ENCODE results near the gene TFIP11.
"Not testable (repeated sequence)": the region's sequence is repeated elsewhere in the genome, so short reads cannot be mapped to it uniquely, and the experiment has no call there.

Gene TFIP11

DNA sequence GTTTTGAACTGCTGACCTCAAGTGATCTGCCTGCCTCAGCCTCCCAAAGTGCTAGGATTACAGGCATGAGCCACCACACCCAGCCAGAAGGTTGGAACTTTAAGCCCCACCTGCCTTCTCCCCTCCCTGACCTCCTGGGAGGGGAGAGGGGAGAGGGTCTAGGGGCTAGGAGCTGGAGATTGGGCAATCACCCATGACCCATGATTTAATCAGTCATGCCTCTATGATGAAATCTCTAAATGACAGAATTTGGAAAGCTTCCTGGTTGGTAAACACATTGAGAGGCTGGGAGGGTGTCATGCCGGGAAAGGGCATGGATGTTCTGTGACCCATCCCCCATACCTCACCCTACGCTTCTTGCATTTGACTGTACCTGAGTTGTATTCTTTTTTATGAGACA lies 17.1 kb upstream of the TFIP11 start:
- TF ChIP-seq, protein P1, sequence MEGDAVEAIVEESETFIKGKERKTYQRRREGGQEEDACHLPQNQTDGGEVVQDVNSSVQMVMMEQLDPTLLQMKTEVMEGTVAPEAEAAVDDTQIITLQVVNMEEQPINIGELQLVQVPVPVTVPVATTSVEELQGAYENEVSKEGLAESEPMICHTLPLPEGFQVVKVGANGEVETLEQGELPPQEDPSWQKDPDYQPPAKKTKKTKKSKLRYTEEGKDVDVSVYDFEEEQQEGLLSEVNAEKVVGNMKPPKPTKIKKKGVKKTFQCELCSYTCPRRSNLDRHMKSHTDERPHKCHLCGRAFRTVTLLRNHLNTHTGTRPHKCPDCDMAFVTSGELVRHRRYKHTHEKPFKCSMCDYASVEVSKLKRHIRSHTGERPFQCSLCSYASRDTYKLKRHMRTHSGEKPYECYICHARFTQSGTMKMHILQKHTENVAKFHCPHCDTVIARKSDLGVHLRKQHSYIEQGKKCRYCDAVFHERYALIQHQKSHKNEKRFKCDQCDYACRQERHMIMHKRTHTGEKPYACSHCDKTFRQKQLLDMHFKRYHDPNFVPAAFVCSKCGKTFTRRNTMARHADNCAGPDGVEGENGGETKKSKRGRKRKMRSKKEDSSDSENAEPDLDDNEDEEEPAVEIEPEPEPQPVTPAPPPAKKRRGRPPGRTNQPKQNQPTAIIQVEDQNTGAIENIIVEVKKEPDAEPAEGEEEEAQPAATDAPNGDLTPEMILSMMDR (IDR thresholded peaks at IDR 0.05; ENCODE audit: extremely low read depth, missing control alignments): no peak
- DNase-seq (ENCODE audit: low spot score): no peak

DNA sequence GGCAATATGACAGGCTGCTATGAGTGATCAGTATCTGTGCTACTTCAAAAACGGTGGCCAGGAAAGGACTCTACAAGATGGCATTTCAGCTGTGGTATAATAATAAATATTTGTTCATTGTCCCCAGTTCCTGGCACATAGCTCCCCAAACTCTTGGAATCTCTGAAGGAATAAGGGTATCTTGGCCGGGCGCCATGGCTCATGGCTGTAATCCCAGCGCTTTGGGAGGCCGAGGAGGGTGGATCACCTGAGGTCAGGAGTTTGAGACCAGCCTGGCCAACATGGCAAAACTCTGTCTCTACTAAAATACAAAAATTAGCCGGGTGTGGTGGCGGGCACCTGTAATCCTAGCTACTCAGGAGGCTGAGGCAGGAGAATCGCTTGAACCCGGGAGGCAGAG lies 16.2 kb upstream of the TFIP11 start:
- DNase-seq (ENCODE audit: low spot score): not testable (repeated sequence)

DNA sequence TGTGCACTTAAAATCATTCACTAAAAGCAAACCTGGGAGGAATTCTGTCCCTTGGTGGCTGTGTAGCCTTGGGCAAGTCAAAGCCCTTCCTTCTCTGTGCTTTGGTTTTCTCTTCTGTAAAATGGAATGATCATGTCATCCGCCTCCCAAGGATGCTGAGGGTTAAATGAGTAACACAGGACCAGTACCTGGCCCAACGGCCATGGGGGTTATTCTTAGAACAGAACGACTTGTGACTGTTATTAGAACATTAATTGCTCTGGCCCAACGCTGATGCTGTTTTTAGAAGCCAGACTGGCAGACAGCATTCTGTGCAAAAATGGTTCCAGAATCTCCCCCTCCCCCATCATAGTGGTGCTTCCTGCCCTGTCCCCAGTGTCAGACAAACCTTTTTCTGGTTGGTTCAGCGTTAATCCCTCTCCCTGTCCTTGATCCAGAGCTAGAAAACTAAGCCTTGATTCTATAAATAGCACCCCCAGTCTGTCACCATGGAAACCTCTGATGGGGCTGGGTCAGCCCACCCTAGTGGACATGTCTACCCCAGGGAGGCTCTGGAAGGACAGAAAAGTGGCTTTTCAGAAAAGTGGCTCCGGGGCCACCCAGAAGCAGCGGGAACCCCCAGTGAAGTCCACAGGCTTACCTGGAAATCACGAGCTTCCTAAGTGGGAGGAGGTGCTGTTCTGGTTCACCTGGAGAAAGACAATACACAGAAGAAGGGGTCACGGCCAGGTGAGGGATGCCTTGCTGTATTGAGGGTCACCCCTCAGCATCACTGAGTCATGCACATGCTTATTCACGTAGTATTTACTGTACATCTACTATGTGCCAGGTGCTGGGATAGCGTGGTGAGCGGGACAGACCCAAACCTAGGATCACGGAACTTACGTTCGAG lies 15.5 kb upstream of the TFIP11 start:
- DNase-seq (ENCODE audit: low spot score): no peak
- TF ChIP-seq, protein P1 (IDR thresholded peaks at IDR 0.05; ENCODE audit: extremely low read depth, missing control alignments): no peak

DNA sequence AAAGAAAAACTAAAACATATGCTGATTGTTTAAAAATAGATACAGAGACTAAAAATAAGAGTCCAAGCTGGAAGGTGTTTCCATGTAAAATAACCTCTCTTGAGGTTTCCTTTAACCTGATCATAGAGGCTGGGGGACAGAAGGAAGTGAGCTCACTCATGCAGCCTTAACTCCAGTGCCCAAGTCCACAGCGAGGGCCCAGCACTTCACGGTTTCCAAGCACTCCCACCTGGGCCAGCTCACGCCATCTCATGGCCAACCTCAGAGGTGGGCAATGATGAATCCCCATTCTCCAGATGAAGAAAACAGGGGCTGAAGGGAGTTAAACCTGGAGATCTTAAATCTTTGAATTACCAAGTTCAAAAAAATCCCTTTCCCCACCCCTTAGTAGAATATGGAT lies 14.9 kb upstream of the TFIP11 start:
- TF ChIP-seq, protein P1 (IDR thresholded peaks at IDR 0.05; ENCODE audit: extremely low read depth, missing control alignments): no peak
- DNase-seq (ENCODE audit: low spot score): no peak

DNA sequence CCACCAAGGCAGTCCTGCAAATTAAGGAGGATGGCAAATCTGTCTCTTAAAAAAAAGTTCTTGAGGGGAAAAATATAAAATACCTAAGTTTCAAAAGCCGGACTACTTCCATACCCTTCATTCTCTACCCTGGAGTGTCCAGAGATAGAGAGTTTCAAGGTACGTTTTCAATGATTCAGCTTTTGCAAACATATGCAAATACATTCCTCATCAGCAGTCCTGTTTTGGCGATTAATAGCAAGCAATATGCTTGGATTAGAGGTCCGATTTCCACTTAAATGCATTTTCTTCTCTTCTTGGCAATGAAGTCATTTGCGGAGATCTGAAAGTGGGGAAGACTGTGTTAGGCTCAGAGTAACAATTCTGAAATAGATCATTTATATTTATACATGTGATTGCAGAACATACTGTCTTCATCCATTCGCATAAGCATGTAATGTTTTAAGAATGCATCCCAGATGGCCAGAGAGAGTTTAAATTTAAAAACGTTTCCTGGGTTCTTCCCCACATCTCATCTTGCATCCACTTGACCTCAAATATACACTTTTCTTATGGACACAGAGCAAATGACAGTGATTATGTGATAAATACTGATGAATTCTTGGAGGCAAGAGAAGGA lies 13.8 kb upstream of the TFIP11 start:
- TF ChIP-seq, protein P1 (IDR thresholded peaks at IDR 0.05; ENCODE audit: extremely low read depth, missing control alignments): no peak
- DNase-seq (ENCODE audit: low spot score): no peak

DNA sequence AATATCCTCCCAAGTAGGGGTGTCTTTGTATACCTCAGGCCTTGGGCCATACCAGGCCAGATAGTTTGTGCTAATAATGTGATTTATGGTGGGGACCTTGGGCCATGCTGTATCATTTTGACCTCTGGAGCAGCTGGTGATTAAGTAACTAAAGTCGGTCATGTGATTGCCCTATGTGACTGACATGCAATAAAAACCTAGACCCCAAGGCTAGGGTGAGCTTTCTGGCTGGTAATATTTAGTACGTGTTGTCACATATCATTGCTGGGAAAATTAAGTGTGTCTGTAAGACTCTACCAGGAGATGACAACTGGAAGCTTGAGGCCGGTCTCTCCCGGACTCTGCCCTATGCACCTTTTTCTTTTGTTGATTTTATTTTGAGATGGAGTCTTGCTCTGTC lies 12.6 kb upstream of the TFIP11 start:
- no peak for DNase-seq (ENCODE audit: low spot score)
- TF ChIP-seq, protein P1 (IDR thresholded peaks at IDR 0.05; ENCODE audit: extremely low read depth, missing control alignments): no peak

DNA sequence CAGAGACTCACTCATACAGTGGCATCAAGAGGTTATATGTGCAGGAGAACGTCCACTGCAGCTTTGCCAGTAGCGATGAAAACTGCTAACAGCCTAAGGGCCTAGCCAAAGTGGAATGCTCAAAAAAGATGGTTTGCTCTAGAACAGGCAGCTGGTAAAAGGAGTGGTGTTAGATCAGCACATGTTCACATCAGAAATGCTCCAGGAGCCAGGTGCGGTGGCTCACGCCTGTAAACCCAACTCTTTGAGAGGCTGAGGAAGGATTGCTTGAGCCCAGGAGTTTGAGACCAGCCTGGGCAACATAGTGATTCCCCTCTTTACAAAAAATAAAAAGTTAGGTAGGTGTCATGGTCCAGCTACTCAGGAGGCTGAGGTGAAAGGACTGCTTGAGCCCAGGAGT lies 10.3 kb upstream of the TFIP11 start:
- TF ChIP-seq, protein P1 (IDR thresholded peaks at IDR 0.05; ENCODE audit: extremely low read depth, missing control alignments): no peak
- DNase-seq (ENCODE audit: low spot score): no peak

All from GM20000 (cell line).